ENCODE measurements around the gene HMGN4. TPM values are rescaled to one million over a fixed set of nuclear protein-coding genes. Genes with fewer than 3 reads are reported as not detected.
"Not testable (repeated sequence)": the region's sequence is repeated elsewhere in the genome, so short reads cannot be mapped to it uniquely, and the experiment has no call there.

The HMGN4 gene
- total and polyA plus RNA-seq, 2 donors from 2014 or later: 49.3 to 72.7 TPM

DNA sequence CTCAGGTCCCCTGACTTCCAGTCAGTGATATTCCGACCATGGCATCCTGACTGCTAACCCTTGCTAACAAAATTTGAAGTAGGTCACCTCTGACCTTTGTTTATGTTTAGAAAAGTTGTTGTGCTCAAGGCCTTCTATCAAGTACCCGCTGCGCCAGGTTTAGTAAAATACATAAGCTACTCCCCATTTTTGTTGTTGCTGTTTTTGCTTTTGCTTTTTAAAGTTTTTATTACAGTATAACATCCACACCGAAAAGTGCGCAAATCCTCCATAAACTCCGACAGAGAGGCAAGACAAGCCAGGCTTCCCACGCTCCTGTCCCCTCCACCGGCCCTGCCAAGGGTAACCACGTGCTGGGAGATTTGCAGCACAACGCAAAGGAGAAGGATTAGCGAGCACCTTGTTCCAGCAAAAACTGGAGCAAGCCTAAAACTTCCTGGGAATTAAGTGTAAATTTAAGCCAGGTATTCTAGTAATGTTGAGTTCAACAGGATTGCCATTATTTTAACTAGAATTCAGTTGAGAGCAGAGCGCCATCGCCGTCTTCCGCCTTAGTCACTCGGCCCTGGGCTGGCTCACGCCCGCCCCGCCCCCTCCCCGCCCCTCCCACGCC lies 17.8 kb upstream of the HMGN4 start:
- FAIRE-seq: no peak
- Histone ChIP-seq H3K4me1 (ENCODE audit: control insufficient read depth in 2 of 3, insufficient read depth in 2 of 3, low read depth in 1 of 3, low read length in 3 of 3) (peaks cover 0 to 4% (median 2%) of the 10 kb centered on the region in 3 donors), H3K27ac (ENCODE audit: low read depth in 2 of 2, low read length in 2 of 2) (peak overlapping the region; percentile 74 to 75), H3K9ac (ENCODE audit: low read length in 3 of 3) (peak overlapping the region; percentile 67 to 74 (median 72)), H3K27me3 (ENCODE audit: control insufficient read depth, insufficient read depth, low read length) (no peaks in the 10 kb centered on the region), H3K36me3 (ENCODE audit: control insufficient read depth in 2 of 3, insufficient read depth in 3 of 3, low read length in 3 of 3) (no peaks in the 10 kb centered on the region), H3K4me3 (ENCODE audit: low read length in 3 of 3) (peak overlapping the region; percentile 68 to 91 (median 74)), H3K9me3 (ENCODE audit: control insufficient read depth in 2 of 3, insufficient read depth in 1 of 3, low read length in 3 of 3) (no peaks in the 10 kb centered on the region)
- intact Hi-C loops (cut with DNase I): no loop called here
- DNase-seq: peak in 4 of 5 donors; percentile 83 to 89 (median 86)
- TF ChIP-seq, protein P1, sequence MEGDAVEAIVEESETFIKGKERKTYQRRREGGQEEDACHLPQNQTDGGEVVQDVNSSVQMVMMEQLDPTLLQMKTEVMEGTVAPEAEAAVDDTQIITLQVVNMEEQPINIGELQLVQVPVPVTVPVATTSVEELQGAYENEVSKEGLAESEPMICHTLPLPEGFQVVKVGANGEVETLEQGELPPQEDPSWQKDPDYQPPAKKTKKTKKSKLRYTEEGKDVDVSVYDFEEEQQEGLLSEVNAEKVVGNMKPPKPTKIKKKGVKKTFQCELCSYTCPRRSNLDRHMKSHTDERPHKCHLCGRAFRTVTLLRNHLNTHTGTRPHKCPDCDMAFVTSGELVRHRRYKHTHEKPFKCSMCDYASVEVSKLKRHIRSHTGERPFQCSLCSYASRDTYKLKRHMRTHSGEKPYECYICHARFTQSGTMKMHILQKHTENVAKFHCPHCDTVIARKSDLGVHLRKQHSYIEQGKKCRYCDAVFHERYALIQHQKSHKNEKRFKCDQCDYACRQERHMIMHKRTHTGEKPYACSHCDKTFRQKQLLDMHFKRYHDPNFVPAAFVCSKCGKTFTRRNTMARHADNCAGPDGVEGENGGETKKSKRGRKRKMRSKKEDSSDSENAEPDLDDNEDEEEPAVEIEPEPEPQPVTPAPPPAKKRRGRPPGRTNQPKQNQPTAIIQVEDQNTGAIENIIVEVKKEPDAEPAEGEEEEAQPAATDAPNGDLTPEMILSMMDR (IDR thresholded peaks at IDR 0.05; ENCODE audit: borderline replicate concordance, extremely low read depth, insufficient read depth): no peak

DNA sequence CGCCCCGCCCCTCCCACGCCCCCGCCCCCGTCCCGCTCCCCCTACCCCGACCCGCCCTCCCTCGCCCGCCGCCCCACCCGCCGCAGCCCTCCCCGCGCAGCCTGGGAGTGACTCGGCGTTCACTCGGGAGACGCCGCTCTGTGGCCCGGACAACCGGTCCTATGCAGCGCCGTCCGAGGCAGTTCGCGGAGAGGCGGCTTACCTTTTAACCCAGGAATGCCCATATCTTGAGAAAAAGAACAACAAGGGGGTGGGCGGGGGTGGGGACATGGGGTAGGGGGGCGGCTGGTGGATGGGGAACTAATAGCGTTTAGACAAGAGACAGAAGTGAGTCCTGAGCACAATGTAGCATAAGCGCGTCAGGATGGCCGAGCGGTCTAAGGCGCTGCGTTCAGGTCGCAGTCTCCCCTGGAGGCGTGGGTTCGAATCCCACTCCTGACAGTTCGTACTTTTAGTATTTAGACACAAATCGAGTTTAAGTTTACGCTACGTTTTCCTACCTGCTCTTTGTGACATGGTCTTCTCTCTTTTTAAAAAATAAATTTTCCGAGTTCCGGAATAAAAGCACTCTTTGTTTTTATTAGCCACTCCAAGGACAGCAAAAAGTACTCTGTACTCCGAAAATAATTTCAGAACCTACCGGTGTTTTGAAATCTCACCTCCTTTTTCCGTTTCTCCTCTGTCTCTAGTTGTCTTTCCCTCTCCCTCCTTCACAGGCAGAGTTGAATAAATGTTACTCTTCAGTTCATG lies 17.1 kb upstream of the HMGN4 start:
- no peaks in the 10 kb centered on the region for H3K27me3 ChIP-seq (ENCODE audit: control insufficient read depth, insufficient read depth, low read length)
- DNase-seq (peak; percentile 92 to 96 (median 96)), FAIRE-seq (no peak)
- H3K4me1 ChIP-seq (ENCODE audit: control insufficient read depth in 2 of 3, insufficient read depth in 2 of 3, low read depth in 1 of 3, low read length in 3 of 3): peaks cover 0 to 4% (median 2%) of the 10 kb centered on the region in 3 donors
- peak overlapping the region; percentile 81 to 89 (median 82) for H3K9ac ChIP-seq (ENCODE audit: low read length in 3 of 3)
- peak overlapping the region; percentile 84 to 89 (median 86) for H3K4me3 ChIP-seq (ENCODE audit: low read length in 3 of 3)
- intact Hi-C loops (cut with DNase I): no loop called here
- TF ChIP-seq, protein P1 (IDR thresholded peaks at IDR 0.05; ENCODE audit: borderline replicate concordance, extremely low read depth, insufficient read depth): no peak
- H3K36me3 ChIP-seq (ENCODE audit: control insufficient read depth in 2 of 3, insufficient read depth in 3 of 3, low read length in 3 of 3): no peaks in the 10 kb centered on the region
- H3K27ac ChIP-seq (ENCODE audit: low read depth in 2 of 2, low read length in 2 of 2): peak overlapping the region; percentile 95 to 96
- H3K9me3 ChIP-seq (ENCODE audit: control insufficient read depth in 2 of 3, insufficient read depth in 1 of 3, low read length in 3 of 3): no peaks in the 10 kb centered on the region

DNA sequence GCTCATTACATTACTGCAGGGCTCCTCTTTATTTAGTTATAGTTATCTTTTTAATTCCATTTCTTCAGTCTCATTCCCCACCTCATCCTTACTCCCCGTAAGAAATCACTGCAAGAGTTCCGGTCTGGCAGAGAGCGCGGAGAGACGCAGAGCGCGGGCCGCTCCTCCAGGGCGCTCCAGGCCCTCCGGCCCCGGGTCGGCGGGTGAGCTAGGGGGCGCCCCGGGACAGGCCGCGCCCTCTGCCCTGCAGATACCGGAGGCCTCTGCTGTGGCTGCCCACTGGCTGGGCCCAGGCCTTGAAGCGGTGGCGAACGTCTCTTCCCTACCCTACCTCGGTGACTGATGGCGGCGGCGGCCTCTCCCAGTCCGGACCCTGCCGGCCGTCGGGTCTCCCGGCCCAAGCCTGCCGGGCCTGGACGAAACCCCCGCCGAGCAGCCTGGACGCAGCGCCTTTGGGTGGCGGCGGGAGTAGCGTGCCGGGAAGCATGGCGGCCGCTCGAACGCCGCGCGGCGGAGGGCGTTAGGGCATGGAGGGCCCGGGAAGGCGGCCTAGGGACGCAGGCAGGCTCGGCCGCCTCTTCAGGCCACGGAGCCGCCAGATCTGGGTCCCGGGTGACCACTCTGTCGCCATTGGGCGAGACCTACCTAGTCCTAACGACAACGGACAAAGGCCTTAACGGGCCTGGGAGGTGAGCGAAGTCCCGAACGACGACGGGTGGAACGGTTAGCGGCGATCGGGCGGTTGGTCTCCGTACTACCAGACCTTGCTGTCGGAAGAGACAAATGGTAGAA lies 16.4 kb upstream of the HMGN4 start:
- intact Hi-C loops (cut with DNase I): no loop called here
- TF ChIP-seq, protein P1 (IDR thresholded peaks at IDR 0.05; ENCODE audit: borderline replicate concordance, extremely low read depth, insufficient read depth): peak; percentile 38

DNA sequence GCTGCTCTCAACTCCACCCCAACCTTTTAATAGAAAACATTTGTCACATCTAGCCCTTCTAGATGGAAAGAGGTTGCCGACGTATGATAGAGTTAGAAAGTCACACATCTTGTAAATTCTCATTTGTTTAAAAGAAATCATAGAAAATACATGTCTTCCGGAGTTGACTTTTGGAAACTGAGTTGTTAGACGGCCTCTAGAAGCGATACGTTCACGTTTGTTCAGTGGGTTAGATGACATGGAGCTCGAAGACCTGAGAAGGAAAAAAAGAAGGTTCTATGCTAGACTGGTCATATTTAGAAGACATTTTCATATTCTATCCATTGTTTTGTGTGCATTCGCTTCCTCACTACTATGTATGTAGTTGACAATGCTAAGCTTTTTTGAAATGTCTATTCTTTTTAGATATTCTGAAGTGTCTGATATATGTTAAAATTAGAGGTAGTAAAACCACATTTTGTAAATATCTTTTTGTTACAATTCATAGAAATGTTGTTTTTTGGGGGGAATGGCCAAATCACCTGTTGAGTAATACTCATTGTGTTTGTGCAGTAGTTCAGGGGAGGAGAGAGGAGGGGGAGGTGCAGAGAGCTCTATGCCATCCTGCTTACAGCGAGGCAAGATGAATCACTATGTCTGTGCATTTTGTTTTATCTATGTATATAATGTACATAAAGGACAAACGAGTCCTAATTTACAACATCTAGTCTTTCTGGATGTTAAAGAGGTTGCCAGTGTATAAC lies 15.5 kb upstream of the HMGN4 start:
- DNase-seq: peak in 1 of 5 donors; percentile 43
- H3K9me3 ChIP-seq (ENCODE audit: control insufficient read depth in 2 of 3, insufficient read depth in 1 of 3, low read length in 3 of 3); intact Hi-C loops (cut with DNase I); H3K36me3 ChIP-seq (ENCODE audit: control insufficient read depth in 2 of 3, insufficient read depth in 3 of 3, low read length in 3 of 3); H3K27me3 ChIP-seq (ENCODE audit: control insufficient read depth, insufficient read depth, low read length); H3K4me1 ChIP-seq (ENCODE audit: control insufficient read depth in 2 of 3, insufficient read depth in 2 of 3, low read depth in 1 of 3, low read length in 3 of 3); FAIRE-seq: not testable (repeated sequence)
- H3K4me3 ChIP-seq (ENCODE audit: low read length in 3 of 3): peak overlapping the region; percentile 84 to 89 (median 86)
- peak overlapping the region in 2 of 3 donors; percentile 57 to 89 for H3K9ac ChIP-seq (ENCODE audit: low read length in 3 of 3)
- peak overlapping the region; percentile 95 to 96 for H3K27ac ChIP-seq (ENCODE audit: low read depth in 2 of 2, low read length in 2 of 2)

More for the DNA sequence above, 16.4 kb upstream of the HMGN4 start:
- FAIRE-seq (no peak), DNase-seq (peak; percentile 78 to 93 (median 87))
- H3K36me3 ChIP-seq (ENCODE audit: control insufficient read depth in 2 of 3, insufficient read depth in 3 of 3, low read length in 3 of 3): no peaks in the 10 kb centered on the region
- no peaks in the 10 kb centered on the region for H3K27me3 ChIP-seq (ENCODE audit: control insufficient read depth, insufficient read depth, low read length)
- H3K9ac ChIP-seq (ENCODE audit: low read length in 3 of 3): peak overlapping the region; percentile 81 to 89 (median 82)
- H3K27ac ChIP-seq (ENCODE audit: low read depth in 2 of 2, low read length in 2 of 2): peak overlapping the region; percentile 95 to 96
- peak overlapping the region; percentile 84 to 89 (median 86) for H3K4me3 ChIP-seq (ENCODE audit: low read length in 3 of 3)
- peaks cover 0 to 4% (median 2%) of the 10 kb centered on the region in 3 donors for H3K4me1 ChIP-seq (ENCODE audit: control insufficient read depth in 2 of 3, insufficient read depth in 2 of 3, low read depth in 1 of 3, low read length in 3 of 3)
- H3K9me3 ChIP-seq (ENCODE audit: control insufficient read depth in 2 of 3, insufficient read depth in 1 of 3, low read length in 3 of 3): no peaks in the 10 kb centered on the region

DNA sequence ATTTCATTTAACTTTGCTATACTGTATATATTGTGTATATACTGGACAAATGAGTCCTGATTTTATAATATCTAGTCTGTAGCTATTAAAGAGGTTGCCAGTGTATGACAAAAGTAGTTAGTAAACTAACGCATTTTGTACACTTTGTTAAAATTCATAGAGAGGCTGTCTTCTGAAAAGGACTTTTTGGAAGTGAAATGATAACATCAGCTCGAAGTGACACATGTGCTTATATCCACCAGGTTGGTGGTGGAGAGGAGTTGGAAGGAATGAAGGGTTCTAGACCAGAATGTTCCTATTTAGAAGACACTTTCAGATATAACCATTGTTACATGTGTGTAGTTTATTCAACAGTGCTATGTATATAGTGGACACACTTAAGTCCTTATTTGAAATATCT lies 13.9 kb upstream of the HMGN4 start:
- intact Hi-C loops (cut with DNase I); H3K9ac ChIP-seq (ENCODE audit: low read length in 3 of 3); FAIRE-seq; H3K4me3 ChIP-seq (ENCODE audit: low read length in 3 of 3); H3K27ac ChIP-seq (ENCODE audit: low read depth in 2 of 2, low read length in 2 of 2); H3K9me3 ChIP-seq (ENCODE audit: control insufficient read depth in 2 of 3, insufficient read depth in 1 of 3, low read length in 3 of 3); H3K27me3 ChIP-seq (ENCODE audit: control insufficient read depth, insufficient read depth, low read length); H3K4me1 ChIP-seq (ENCODE audit: control insufficient read depth in 2 of 3, insufficient read depth in 2 of 3, low read depth in 1 of 3, low read length in 3 of 3); DNase-seq; H3K36me3 ChIP-seq (ENCODE audit: control insufficient read depth in 2 of 3, insufficient read depth in 3 of 3, low read length in 3 of 3): not testable (repeated sequence)

Data from kidney (tissue), 14 donors.